ENCODE measurements around the gene GUCY2F.

Gene GUCY2F

GRCh38 chrX:109374262-109374960 lies 107.5 kb downstream of the GUCY2F start:
- Histone ChIP-seq H3K27me3 (ENCODE audit: insufficient read depth, low read length, poor library complexity, severe bottlenecking) (no peaks in the 10 kb centered on the region), H3K9me3 (ENCODE audit: insufficient read depth, low read depth, low read length) (no peaks in the 10 kb centered on the region), H3K36me3 (ENCODE audit: insufficient read depth, low read length) (no peaks in the 10 kb centered on the region), H3K4me1 (ENCODE audit: insufficient read depth, low read length, poor library complexity, severe bottlenecking) (no peaks in the 10 kb centered on the region), H3K9ac (ENCODE audit: low read depth, low read length, poor library complexity, severe bottlenecking) (no peak overlapping the region), H3F3A (ENCODE audit: low read depth) (no peaks in the 10 kb centered on the region), H3K4me2 (ENCODE audit: low read depth, low read length, poor library complexity, severe bottlenecking) (no peak overlapping the region), H3K79me2 (ENCODE audit: insufficient read depth, low read length) (no peaks in the 10 kb centered on the region), H4K20me1 (ENCODE audit: insufficient read depth, low read length, poor library complexity, severe bottlenecking) (no peaks in the 10 kb centered on the region), H2AFZ (ENCODE audit: low read length) (no peak overlapping the region), H3K9me2 (replicated peaks; ENCODE audit: low read depth, low read length) (no peaks in the 10 kb centered on the region), H3K4me3 (ENCODE audit: low read length, poor library complexity, severe bottlenecking) (no peak overlapping the region)
- TF ChIP-seq CTCF (conservative IDR thresholded peaks at IDR 0.05; ENCODE audit: low read length) (no peak), EZH2phosphoT487 (IDR thresholded peaks at IDR 0.05; ENCODE audit: borderline replicate concordance) (no peak)

DNA sequence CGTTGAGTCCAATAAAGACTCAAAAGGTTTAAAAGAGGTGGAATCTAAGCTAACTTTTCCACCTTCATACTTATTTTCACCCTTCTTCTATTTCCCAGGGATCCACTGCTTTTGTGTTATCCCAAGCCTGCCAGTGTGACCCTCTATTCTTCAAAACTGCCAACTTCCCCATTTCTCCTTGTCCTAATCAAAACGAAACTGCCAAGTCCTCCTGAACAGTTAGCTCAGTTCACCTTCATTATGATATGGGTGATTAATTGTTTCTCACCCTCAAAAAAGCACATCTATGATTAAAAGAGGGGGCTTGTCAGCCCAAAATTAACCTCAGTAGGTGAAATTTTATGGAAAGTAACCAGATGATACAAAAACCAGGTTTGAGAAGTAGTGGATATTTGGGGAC lies 108.4 kb downstream of the GUCY2F start:
- Histone ChIP-seq H3K9me2 (replicated peaks; ENCODE audit: low read depth, low read length) (no peaks in the 10 kb centered on the region), H3K27me3 (ENCODE audit: insufficient read depth, low read length, poor library complexity, severe bottlenecking) (no peaks in the 10 kb centered on the region), H2AFZ (ENCODE audit: low read length) (no peak overlapping the region), H3K9ac (ENCODE audit: low read depth, low read length, poor library complexity, severe bottlenecking) (no peak overlapping the region), H3K79me2 (ENCODE audit: insufficient read depth, low read length) (no peaks in the 10 kb centered on the region), H3K4me1 (ENCODE audit: insufficient read depth, low read length, poor library complexity, severe bottlenecking) (no peaks in the 10 kb centered on the region), H3K36me3 (ENCODE audit: insufficient read depth, low read length) (no peaks in the 10 kb centered on the region), H3F3A (ENCODE audit: low read depth) (no peaks in the 10 kb centered on the region), H3K4me2 (ENCODE audit: low read depth, low read length, poor library complexity, severe bottlenecking) (no peak overlapping the region), H3K9me3 (ENCODE audit: insufficient read depth, low read depth, low read length) (no peaks in the 10 kb centered on the region), H3K4me3 (ENCODE audit: low read length, poor library complexity, severe bottlenecking) (no peak overlapping the region), H4K20me1 (ENCODE audit: insufficient read depth, low read length, poor library complexity, severe bottlenecking) (no peaks in the 10 kb centered on the region)
- TF ChIP-seq EZH2phosphoT487 (IDR thresholded peaks at IDR 0.05; ENCODE audit: borderline replicate concordance) (no peak), CTCF (conservative IDR thresholded peaks at IDR 0.05; ENCODE audit: low read length) (no peak)

GRCh38 chrX:109372716-109373115 lies 109.2 kb downstream of the GUCY2F start:
- H3K9me3 ChIP-seq (ENCODE audit: insufficient read depth, low read depth, low read length): no peaks in the 10 kb centered on the region
- H3F3A ChIP-seq (ENCODE audit: low read depth): no peaks in the 10 kb centered on the region
- no peaks in the 10 kb centered on the region for H4K20me1 ChIP-seq (ENCODE audit: insufficient read depth, low read length, poor library complexity, severe bottlenecking)
- no peaks in the 10 kb centered on the region for H3K79me2 ChIP-seq (ENCODE audit: insufficient read depth, low read length)
- no peaks in the 10 kb centered on the region for H3K4me1 ChIP-seq (ENCODE audit: insufficient read depth, low read length, poor library complexity, severe bottlenecking)
- H3K36me3 ChIP-seq (ENCODE audit: insufficient read depth, low read length): no peaks in the 10 kb centered on the region
- H3K27me3 ChIP-seq (ENCODE audit: insufficient read depth, low read length, poor library complexity, severe bottlenecking): no peaks in the 10 kb centered on the region
- H3K4me3 ChIP-seq (ENCODE audit: low read length, poor library complexity, severe bottlenecking): no peak overlapping the region
- TF ChIP-seq CTCF (conservative IDR thresholded peaks at IDR 0.05; ENCODE audit: low read length): no peak
- no peak for TF ChIP-seq EZH2phosphoT487 (IDR thresholded peaks at IDR 0.05; ENCODE audit: borderline replicate concordance)
- H3K9me2 ChIP-seq (replicated peaks; ENCODE audit: low read depth, low read length): no peaks in the 10 kb centered on the region
- H3K9ac ChIP-seq (ENCODE audit: low read depth, low read length, poor library complexity, severe bottlenecking): no peak overlapping the region
- no peak overlapping the region for H3K4me2 ChIP-seq (ENCODE audit: low read depth, low read length, poor library complexity, severe bottlenecking)
- H2AFZ ChIP-seq (ENCODE audit: low read length): no peak overlapping the region

Data from Loucy (cell line).